T-helper 2 cell treated with Interferon-gamma antibody and Interleukin-4, amounts not matched to agents 100 ng/mL and 5 ng/mL, for 36 hours (primary cell): ENCODE data around the gene SMIM5. TPM values are rescaled to one million over a fixed set of nuclear protein-coding genes. Genes with fewer than 3 reads are reported as not detected.

Experiments
- intact Hi-C: fragments of 100-400 bp; cut with micrococcal nuclease; formaldehyde crosslinking; loops from one replicate; pipeline ENCODE4 v1.15.1; 2023
- total RNA-seq: library from RNA; stranded (reverse); gene quantifications from 2 replicates; pipeline ENCODE4 v1.2.3, GENCODE V29; 2022

Gene SMIM5
- total RNA-seq, 1 donor from 2014 or later = 0.50 TPM

DNA sequence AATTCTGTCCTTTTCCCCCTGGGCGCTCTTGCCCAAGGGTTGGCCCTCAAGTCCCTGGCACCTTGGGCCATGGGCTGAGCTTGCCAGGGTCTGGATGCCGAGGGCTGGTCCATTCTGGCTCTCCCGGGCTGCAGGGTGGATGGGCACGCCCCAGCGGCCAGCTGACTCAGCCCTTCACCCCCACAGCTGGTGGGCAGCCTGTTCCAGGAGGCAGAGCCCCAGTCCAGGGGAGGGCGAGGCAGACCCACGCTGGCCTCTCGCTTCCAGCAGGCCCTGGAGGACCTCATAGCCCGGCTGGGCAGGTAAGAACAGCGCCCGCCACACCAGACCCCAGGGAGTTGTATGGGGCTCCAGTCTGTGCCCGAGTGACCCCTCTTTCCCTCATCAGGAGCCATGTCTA, 30.6 kb upstream of the SMIM5 start:
- intact Hi-C loops = no loop called here

DNA sequence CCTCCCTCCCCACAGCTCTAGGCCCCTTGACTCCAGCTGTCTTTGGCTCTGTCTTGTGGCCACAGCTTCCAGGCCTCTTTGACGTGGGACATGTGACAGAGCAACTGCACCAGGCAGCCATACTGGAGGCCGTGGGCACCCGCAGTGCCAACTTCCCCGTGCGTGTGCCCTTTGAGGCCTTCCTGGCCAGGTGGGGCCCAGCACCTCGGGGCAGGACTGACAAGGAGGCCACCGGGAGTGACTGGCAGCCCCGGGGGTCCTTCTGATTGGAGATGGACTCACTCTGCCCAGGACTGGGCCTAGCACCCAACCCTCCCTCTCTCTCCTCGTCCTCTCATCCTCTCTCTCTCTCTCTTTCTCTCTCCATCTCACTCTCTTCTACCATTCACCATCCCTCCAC, 30.1 kb upstream of the SMIM5 start:
- intact Hi-C loops = no loop called here

DNA sequence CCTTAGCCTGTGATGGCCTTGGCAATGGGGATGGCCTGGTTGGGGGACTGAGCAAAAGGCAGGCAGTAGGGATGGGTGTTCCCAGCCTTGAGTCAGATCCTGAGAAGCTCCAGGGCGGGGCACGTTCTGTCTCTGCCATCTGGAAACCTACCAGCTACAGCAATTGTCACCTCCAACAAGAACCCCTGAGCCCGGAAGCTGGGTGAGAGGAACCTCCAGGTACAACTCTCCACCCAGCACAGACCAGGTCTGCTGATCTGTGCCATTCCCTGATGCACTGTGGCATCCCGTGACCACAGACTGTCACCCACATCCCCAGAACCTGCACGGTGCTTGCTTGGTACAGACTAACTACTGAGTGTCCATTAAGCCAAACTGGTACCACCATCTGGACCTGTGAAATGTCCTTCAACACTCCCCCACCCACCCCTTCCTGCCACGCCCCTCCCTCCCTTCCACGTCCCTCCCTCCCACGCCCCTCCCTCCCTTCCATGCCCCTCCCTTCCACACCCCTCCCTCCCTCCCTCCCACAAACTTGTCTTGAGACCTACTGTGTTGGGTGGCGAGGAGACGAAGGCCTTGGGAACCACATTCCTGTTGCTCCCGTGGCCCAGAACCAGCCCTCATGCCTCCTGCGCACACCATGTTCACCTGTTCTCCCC, 29.1 kb upstream of the SMIM5 start:
- intact Hi-C loops = no loop called here

DNA sequence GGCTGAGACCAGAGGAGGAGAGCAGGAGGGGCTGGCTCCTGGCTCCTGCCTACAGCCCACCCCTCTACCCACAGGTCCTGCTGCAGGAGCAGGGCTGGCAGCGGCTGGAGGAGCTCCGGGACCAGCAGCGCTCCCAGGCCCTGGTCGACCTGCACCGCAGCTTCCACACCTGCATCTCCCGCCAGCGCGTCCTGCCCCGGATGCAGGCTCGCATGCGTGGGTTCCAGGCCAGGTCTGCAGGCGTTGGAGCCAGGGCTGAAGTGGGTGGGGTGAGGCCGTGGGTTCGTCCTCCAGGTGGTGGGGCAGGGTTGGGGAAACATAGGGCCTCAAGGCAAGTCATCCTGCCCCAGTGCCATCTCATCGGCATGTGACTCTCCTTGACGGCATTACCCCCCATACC, 27.4 kb upstream of the SMIM5 start:
- intact Hi-C loops = no loop called here

DNA sequence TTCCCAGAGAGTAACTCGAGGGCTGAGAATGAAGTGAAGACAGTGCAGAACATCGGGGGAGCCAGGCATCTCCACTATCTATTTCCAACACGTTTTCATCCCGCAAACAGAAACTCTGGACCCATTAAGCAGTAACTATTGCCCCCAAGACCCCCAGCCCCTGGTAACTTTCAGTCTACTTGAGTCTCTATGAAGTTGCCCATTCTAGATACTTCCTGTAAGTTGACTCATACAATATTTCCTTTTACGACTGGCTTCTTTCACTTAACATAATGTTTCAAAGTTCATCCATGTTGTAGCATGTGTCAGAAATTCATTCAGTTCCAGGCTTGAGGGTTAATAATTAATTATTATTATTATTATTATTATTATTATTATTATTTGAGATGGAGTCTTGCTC, 26.1 kb upstream of the SMIM5 start:
- intact Hi-C loops = no loop called here

DNA sequence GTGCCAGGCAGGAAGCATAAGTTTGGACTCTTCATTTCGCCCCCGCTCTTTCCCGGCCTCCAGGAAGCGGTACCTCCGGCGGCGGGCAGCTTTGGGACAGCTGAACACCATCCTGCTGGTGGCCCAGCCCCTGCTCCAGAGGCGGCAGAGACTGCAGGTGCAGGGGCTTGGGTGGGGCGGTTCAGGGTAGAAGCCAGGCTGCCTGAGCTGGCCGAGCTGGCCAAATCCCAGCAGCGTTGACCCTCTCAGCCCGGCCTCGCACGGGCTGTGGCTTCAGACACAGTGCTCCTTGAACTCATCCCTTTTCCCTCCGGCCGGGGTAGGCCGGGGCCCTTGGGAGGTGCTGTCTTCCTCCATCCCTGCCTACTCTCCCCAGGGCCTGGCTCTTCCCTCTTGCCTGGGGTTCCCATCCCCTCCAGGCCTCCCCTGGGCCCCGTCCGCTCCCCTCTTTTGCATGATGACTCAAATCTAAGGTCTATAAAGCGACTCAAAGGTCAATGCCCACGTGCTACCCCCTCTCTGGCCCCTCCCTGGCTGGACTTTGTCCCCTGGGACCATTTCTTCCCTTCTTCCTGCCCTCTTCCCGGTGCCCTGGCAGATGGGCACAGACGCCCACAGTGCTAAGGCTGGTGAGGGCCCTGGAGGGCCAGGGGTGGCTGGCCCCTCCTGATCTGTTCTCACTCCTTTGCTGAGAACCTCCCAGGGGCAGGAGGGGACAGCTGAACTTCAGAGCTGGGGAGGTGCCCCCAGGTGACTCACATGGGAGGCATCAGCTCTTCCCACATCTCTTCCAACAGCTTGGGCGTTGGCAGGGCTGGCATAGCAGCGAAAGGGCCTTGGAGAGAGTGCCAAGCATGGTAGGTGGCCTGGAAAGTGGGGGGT, 22.9 kb upstream of the SMIM5 start:
- intact Hi-C loops = no loop called here

DNA sequence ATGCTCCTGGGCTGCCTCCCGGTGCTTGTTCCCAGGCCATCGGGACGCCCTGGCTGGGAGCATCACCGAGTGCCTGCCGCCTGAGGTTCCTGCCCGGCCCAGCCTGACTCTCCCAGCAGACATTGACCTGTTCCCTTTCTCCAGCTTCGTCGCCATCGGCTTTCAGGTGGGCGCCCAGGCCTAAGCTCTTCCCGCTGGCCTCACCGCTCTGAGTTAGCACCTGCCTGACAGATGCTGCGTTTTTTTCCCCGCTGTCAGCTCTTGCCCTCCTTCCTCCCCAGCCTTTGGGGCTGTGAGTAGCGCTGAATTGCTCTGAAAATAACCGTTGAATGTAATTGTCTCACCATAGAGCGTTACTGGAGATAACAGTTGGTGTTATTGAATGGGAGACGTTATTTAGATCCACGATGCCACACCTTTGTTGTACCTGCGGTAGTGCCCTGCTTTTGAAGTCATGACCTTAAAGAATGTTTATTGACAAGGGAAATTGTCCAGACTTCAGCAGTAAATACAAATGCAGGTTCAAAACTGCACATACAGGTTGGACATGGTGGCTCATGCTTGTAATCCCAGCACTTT, 21.3 kb upstream of the SMIM5 start:
- intact Hi-C loops = no loop called here

DNA sequence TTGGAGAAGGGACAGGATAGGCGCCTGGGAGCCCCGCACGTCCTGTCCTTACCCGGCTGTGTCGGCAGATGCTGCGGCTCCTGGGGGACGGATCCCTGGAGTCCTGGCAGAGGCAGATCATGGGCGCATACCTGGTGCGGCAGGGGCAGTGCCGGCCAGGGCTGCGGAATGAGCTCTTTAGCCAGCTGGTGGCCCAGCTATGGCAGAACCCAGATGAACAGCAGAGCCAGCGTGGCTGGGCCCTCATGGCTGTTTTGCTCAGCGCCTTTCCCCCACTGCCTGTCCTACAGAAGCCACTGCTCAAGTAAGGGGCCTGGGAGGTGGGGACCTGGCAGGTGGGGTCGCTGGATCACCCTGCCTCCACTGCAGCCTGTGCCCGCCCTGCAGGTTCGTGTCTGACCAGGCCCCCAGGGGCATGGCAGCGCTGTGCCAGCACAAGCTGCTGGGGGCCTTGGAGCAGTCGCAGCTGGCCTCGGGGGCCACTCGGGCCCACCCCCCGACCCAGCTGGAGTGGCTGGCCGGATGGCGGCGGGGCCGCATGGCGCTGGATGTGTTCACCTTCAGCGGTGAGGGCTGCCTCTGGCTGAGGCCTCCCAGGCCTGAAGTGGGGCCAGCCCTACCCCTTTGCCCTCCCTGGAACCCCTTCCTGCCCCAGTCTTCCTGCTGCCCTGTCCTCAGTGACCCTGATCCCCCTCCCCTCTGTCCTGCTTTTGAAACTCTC, 20.2 kb upstream of the SMIM5 start:
- intact Hi-C loops = no loop called here

DNA sequence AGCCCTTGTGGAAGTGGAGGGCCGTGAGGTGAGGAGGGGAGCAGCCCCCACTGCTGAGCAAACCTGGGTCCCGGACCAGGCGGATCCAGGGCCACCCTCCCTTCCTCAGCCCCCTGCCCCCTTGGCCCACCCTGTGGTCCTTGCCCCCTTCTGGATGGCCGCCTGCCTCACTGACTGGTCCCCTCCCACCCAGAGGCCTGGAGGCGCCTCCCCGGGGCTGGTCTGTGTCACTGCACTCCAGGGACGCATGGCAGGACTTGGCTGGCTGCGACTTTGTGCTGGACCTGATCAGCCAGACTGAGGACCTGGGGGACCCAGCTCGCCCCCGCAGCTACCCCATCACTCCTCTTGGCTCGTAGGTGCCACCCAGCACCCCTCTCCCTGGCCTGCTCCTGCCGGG, 19.2 kb upstream of the SMIM5 start:
- intact Hi-C loops = no loop called here

DNA sequence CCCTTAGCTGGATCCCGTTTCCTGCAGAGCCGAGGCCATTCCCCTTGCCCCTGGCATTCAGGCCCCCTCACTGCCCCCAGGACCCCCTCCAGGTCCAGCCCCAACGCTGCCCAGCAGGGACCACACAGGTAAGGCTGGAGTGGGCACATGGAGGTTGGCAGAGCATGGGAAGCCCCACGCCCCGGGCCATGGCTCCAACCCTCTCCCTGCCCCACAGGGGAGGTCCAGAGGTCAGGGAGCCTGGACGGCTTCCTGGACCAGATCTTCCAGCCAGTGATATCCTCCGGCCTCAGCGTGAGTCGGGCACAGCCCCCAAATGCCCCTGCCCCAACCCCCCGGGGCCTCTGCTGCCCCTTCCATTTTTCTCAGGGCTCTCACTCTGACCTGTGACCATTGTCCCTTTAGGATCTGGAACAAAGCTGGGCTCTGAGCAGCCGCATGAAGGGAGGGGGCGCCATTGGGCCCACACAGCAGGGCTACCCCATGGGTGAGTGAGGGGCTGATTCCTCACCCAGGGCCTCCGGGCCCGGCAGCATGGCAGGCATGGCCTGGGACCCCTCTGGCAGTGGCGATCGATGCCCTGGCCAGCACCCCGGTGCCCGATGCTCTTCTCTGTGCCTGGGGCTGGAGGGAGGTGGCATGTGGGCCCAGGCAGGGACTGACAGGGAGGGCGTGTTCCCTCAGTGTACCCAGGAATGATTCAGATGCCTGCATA, 18.5 kb upstream of the SMIM5 start:
- intact Hi-C loops = no loop called here

DNA sequence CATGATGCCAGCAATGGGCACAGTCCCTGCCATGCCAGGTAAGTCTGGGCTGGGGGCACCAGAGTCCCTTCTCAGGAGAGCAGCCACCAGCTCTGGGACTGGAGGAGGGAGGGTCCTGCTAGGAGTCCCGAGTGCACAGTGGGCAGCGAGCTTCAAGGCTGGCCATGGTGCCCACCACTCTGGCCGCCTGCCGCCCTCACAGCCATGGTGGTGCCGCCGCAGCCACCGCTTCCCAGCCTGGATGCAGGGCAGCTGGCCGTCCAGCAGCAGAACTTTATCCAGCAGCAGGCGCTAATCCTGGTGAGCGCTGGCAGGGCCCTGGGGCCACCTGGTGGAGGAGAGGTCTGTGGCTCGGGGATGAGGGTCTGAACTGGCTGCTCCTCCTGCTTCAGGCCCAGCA, 17.9 kb upstream of the SMIM5 start:
- intact Hi-C loops = no loop called here

DNA sequence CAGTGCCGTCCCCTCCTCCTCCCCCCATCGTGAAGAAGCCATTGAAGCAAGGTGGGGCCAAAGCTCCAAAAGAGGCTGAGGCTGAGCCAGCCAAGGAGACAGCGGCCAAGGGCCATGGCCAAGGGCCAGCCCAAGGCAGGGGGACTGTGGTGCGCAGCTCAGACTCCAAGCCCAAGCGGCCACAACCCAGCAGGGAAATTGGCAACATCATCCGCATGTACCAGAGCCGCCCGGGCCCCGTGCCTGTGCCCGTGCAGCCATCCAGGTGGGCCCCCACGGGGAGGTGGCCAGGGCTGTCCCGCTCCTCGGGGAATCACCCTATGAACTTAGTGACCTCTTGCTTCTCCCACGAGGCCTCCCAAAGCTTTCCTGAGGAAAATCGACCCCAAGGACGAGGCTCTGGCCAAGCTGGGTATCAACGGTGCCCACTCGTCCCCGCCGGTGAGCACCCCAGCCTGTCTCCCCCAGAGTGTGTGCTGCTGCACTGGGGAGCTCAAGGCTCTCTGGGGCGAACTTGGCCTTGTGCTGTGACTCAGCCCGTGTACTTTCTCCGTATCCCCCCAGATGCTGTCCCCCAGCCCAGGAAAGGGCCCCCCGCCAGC, 16.6 kb upstream of the SMIM5 start:
- intact Hi-C loops = no loop called here

DNA sequence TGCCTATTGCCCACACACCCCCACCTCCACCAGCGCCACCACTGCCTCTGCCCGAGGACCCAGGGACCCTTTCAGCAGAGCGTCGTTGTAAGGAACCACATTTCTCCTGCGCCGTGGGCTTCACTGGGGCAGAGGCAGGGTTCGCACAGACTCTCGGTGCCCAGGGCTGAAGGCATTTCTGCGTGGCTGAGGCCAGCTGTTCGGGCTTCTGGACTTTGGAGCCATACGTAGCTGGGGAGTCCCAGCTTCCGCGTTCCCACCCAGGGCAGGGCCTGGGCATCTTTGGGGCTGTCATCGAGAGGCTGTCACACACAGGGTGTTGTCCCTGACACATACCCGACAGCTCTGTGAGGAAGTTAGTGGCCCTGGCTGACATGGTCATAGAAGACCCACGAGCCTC, 16.0 kb upstream of the SMIM5 start:
- intact Hi-C loops = no loop called here

DNA sequence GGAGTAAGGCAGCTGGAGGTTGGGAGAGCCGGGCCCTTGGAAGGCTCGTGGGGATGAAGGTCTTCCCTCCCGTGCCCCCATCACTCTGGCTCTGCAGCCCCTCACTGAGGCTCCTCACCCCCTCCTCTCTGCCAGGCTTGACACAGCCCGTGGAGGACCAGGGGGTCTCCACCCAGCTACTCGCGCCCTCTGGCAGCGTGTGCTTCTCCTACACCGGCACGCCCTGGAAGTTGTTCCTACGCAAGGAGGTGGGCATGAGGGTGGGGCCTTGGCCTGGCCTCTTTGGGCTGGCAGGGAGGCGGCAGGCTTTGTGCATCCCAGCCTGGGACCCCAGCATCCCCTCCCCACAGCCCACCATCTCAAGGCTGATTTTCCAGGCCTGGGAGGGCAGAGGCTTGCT, 15.6 kb upstream of the SMIM5 start:
- intact Hi-C loops = no loop called here

DNA sequence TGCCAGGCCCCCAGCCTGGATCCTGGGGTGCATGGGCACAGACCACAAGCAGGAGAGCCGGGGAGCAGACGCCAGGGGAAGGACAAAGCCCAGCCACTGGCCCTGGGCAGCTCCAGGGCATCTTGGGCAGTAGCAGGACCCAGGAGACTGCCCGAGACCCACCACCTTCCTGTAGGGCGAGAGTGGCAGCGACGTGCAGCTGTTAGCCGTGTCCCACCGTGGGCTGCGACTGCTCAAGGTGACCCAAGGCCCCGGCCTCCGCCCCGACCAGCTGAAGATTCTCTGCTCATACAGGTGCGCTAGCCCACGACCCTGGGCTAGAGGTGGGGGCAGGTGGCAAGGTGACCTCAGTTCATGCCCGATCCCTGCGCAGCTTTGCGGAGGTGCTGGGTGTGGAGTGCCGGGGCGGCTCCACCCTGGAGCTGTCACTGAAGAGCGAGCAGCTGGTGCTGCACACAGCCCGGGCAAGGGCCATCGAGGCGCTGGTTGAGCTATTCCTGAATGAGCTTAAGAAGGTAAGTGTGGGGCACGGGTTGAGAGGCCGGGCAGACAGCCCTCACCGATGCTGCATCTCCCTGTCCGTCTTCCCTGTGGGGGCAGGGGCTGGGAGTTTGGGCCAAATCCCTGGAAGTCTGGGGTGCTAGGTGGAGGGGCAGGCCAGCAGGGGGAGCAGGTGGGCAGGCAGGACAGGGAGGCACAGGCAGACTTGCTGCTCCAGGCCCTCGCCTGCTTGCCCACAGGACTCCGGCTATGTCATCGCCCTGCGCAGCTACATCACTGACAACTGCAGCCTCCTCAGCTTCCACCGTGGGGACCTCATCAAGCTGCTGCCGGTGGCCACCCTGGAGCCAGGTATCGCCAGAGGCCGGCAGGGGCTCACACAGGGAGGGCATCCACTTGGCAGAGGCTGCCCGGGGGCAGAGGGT, 13.5 kb upstream of the SMIM5 start:
- intact Hi-C loops = no loop called here

DNA sequence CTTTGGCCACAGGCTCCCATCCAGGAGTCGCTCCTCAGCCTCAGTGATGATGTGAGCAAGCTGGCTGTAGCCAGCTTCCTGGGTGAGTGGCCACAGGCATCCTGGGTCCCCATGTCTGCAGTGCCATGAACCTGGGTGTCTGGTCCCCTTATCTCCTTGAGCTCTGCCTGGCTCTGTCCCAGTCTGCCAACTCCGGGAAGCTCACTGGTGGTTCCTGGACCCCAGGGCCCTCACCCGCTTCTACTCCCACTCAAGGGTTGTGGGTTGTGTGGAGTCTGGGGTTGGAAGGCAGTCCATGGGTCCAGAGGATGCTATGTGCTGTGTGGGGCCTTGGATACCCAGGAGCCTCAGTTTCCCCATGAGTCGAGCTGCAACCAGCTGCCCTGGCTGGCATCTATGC, 11.7 kb upstream of the SMIM5 start:
- intact Hi-C loops = no loop called here

DNA sequence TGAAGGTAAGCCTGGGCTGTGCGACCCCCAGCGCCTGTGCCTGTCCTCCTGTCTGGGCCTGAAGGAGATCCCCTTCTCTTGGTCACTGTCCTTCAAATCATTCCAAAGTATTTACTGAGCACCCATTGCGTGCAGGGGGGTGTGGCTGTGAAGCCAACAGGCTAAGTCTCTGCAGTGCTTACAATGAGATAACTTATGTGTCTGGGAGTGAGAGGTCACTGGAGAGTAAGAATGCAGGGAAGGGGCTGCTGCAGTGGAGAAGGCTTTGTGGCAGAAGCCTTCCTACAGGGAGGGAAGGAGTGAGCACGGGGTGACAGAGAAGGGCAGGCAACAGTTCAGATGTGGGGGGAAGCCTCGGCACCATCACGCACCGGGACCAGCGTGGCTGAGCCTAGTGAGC, 11.2 kb upstream of the SMIM5 start:
- intact Hi-C loops = no loop called here

DNA sequence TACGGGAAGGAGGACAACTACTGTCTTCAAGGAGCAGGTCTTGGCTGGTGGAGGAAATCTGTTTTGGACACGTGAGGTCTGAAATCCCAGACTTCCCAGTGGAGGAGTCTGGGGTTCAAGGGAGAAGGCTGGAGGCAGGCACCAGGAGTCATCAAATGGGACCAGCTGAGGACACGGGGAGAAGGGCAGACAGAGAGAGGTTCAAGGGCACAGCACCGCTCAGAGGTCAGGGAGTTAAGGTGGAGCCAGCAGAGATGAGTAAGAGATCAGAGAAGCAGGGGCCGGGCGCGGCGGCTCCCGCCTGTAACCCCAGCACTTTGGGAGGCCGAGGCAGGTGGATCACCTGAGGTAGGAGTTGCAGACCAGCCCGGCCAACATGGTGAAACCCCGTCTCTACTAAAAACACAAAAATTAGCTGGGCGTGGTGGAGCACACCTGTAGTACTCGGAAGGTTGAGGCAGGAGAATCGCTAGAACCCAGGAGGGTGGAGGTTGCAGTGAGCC, 10.4 kb upstream of the SMIM5 start:
- intact Hi-C loops = no loop called here

DNA sequence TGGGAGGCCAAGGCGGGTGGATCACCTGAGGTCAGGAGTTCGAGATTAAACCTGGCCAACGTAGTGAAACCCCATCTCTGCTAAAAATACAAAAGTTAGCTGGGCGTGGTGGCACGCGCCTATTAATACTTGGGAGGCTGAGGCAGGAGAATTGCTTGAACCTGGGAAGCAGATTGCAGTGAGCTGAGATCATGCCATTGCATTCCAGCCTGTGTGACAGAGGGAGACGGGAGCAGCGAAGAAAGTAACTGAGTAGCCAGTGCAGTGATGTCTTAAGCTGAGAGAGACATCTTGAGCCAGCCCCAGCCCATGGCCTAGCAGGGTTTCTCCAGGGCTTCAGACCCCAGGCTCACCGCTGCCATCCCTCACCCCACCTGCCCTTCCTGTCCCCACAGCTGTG, 9.8 kb upstream of the SMIM5 start:
- intact Hi-C loops = no loop called here

DNA sequence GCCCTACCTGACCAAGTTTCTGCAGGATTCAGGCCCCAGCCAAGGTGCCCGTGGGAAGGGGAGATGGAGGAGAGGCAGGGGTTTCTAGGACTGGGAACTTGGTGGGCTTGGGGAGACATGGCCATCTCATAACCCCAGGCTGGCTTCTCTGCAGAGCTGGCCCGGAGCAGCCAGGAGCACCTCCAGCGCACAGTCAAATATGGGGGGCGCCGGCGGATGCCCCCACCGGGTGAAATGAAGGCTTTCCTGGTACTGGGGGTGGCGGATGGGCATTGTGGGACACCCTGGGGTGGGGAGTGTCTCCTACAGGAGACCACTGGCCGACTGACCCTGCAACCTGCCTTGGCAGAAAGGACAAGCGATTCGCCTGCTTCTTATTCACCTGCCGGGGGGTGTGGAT, 9.2 kb upstream of the SMIM5 start:
- intact Hi-C loops = no loop called here
